Glutamatergic neuron (in vitro differentiated cells): ENCODE results near the gene NDUFC2. TPM values are rescaled to one million over a fixed set of nuclear protein-coding genes. Genes with fewer than 3 reads are reported as not detected.

Experiments
- DNase-seq: peaks from one replicate; pipeline ENCODE4 v3.0.0; 2022
- H3K27ac Mint-ChIP-seq: one replicate; pipeline ENCODE4 v1.8.0; 2020; ENCODE audit warnings: mild to moderate bottlenecking, mixed read lengths, inconsistent platforms; ENCODE audit not compliant: unreplicated experiment
- H3K27me3 Mint-ChIP-seq: one replicate; pipeline ENCODE4 v1.8.0; 2020; ENCODE audit warnings: mild to moderate bottlenecking, moderate library complexity, mixed read lengths, inconsistent platforms; ENCODE audit not compliant: unreplicated experiment
- H3K36me3 Mint-ChIP-seq: one replicate; pipeline ENCODE4 v1.8.0; 2020; ENCODE audit warnings: mild to moderate bottlenecking, mixed read lengths, inconsistent platforms; ENCODE audit not compliant: unreplicated experiment
- H3K4me1 Mint-ChIP-seq: one replicate; pipeline ENCODE4 v1.8.0; 2020; ENCODE audit warnings: mild to moderate bottlenecking, low read depth, mixed read lengths, inconsistent platforms; ENCODE audit not compliant: unreplicated experiment
- H3K4me3 Mint-ChIP-seq: one replicate; pipeline ENCODE4 v1.8.0; 2020; ENCODE audit warnings: mild to moderate bottlenecking, mixed read lengths, inconsistent platforms; ENCODE audit not compliant: unreplicated experiment
- H3K9me3 Mint-ChIP-seq: one replicate; pipeline ENCODE4 v1.8.0; 2020; ENCODE audit warnings: mild to moderate bottlenecking, moderate library complexity, mixed read lengths, inconsistent platforms; ENCODE audit not compliant: unreplicated experiment
- total RNA-seq: library from RNA; stranded (reverse); fragmentation: NEBNext Ultra II Directional; extraction: Animal tissue kit (Norgen Biotek cat#: 25700); gene quantifications from one replicate; pipeline ENCODE4 v1.2.1, GENCODE V29; 2021; ENCODE audit not compliant: unreplicated experiment
- TF ChIP-seq, protein P1 (sequence below): fragments of 200-600 bp; sonication (generic); IDR thresholded peaks from one replicate; pipeline ENCODE4 v1.5.0; 2021; ENCODE audit not compliant: partially characterized antibody, unreplicated experiment

Gene NDUFC2
- total RNA-seq, 1 donor from 2014 or later: 221 TPM

DNA sequence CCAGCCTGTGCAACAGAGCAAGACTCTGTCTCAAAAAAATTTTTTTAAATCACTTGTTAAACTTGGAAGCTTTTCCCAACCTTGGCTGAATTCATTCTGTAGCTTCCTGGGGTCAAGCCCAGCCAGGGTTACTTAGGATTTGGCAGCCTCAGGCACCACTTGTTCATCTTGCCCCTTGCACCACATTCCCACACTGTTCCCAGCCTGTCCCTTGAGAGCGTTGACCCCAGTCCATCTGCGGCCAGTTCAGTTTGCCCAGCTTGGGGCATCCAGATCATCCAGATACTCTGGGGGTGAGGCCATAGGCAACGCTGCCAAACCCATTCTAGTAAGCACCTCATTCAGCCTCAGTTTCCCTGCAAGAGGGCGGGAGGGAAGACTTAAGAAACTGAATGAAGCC lies 24.7 kb downstream of the NDUFC2 start:
- DNase-seq: no peak
- H3K27me3 Mint-ChIP-seq: peaks cover 2% of the 10 kb centered on the region
- no peaks in the 10 kb centered on the region for H3K36me3 Mint-ChIP-seq
- H3K4me3 Mint-ChIP-seq: no peak overlapping the region
- peaks cover 3% of the 10 kb centered on the region for H3K9me3 Mint-ChIP-seq
- TF ChIP-seq, protein P1, sequence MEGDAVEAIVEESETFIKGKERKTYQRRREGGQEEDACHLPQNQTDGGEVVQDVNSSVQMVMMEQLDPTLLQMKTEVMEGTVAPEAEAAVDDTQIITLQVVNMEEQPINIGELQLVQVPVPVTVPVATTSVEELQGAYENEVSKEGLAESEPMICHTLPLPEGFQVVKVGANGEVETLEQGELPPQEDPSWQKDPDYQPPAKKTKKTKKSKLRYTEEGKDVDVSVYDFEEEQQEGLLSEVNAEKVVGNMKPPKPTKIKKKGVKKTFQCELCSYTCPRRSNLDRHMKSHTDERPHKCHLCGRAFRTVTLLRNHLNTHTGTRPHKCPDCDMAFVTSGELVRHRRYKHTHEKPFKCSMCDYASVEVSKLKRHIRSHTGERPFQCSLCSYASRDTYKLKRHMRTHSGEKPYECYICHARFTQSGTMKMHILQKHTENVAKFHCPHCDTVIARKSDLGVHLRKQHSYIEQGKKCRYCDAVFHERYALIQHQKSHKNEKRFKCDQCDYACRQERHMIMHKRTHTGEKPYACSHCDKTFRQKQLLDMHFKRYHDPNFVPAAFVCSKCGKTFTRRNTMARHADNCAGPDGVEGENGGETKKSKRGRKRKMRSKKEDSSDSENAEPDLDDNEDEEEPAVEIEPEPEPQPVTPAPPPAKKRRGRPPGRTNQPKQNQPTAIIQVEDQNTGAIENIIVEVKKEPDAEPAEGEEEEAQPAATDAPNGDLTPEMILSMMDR: no peak
- H3K4me1 Mint-ChIP-seq: no peaks in the 10 kb centered on the region
- H3K27ac Mint-ChIP-seq: no peak overlapping the region

DNA sequence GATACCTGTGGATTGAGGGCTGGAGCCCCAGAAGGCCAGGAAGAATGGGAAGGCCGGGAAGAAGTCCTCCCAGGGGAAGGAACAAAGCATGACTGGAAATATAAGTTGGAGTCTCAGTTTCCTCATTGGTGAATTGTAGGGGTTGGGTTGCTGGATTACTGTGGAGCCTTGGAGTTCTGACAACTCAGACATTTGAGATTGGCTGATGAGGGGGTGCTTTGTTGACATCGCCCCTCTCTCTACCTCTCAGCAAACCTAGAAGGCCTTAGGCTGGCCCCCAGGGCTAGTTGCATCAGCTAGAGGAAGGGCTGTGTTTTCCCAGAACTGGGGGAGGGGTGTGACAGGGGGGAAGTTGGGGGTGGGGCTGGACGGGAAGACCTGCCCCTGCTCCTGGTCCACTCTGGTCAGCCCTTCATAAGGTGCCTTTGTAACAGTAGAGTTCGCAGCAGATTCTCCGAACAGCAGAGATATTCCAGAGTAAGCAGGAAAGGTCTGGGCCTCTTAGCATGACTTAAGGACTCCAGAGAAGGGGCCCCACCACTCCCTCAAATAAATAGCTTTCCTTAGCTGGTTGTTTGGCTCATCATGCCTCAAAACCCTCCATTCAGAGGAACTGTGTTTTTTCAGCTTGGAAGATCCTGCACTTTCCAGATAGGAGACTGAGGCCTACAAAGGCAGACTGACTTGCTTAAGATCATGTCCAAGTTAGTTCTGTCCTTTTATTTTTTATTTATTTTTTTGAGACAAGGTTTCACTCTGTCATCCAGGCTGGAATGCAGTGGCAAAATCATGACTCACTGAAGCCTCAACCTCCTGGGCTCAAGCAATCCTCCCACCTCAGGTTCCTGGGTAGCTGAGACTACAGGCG lies 28.5 kb downstream of the NDUFC2 start:
- TF ChIP-seq, protein P1: no peak
- H3K9me3 Mint-ChIP-seq: peaks cover 3% of the 10 kb centered on the region
- H3K4me3 Mint-ChIP-seq: no peak overlapping the region
- no peaks in the 10 kb centered on the region for H3K4me1 Mint-ChIP-seq
- H3K27me3 Mint-ChIP-seq: peaks cover 2% of the 10 kb centered on the region
- no peak for DNase-seq
- H3K36me3 Mint-ChIP-seq: no peaks in the 10 kb centered on the region
- no peak overlapping the region for H3K27ac Mint-ChIP-seq

DNA sequence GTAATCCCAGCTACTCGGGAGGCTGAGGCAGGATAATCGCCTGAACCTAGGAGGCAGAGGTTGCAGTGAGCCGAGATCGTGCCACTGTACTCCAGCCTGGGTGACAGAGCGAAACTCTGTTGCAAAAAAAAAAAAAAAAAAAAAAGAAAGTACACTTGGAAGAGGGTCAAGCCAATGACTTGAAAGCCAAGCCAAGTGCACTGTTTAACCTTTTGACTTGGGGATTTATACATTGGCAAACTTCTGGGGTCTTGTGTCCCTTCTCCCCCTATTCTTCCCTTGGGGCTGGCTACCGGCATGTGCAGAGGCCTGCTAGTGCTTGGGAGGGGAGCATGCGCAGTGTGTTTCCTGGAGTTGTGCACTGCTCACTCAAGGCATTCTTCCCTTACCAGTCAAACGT lies 30.3 kb downstream of the NDUFC2 start:
- H3K4me1 Mint-ChIP-seq: no peaks in the 10 kb centered on the region
- no peaks in the 10 kb centered on the region for H3K36me3 Mint-ChIP-seq
- no peak for DNase-seq
- no peaks in the 10 kb centered on the region for H3K9me3 Mint-ChIP-seq
- TF ChIP-seq, protein P1: no peak
- H3K27ac Mint-ChIP-seq: no peak overlapping the region
- H3K4me3 Mint-ChIP-seq: no peak overlapping the region
- H3K27me3 Mint-ChIP-seq: no peaks in the 10 kb centered on the region

DNA sequence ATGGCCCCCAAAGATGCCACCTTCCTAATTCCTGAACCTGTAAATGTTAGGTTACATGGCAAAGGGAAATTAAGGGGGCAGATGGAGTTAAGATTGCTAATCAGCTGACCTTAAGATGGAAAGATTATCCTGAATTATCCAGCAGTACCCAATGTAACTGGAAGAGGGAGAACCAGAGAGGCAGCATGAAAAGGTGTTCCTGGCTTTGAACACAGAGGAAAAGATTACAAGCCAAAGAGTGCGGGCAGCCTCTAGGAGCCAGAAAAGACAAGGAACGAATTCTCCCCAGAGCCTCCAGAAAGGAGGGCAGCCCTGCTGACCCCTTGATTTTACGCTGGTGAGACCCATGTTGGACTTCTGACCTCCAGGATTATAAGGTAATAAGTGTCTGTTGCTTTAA lies 31.1 kb downstream of the NDUFC2 start:
- no peaks in the 10 kb centered on the region for H3K4me1 Mint-ChIP-seq
- no peaks in the 10 kb centered on the region for H3K36me3 Mint-ChIP-seq
- no peaks in the 10 kb centered on the region for H3K9me3 Mint-ChIP-seq
- DNase-seq: no peak
- H3K27ac Mint-ChIP-seq: no peak overlapping the region
- H3K4me3 Mint-ChIP-seq: no peak overlapping the region
- TF ChIP-seq, protein P1: peak; percentile 8
- H3K27me3 Mint-ChIP-seq: peaks cover under 1% of the 10 kb centered on the region

DNA sequence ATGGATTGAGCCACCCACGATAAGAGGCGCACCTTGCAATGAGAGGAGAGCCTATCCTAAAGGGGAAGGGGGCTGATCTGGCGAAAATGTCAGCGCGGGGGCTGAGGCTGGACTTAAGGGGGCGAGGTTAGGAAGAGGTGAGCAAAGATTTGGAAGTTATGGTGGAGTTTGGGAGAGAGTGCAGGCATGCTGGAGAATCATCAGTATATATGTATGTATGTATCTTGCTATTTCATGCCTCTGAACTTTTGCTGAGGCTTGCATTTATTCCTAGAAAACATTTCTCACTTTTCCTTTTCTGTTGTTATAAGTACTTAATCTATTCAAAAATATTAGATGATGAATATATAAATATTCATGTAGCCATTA lies 33.2 kb downstream of the NDUFC2 start:
- Mint-ChIP-seq H3K27ac (no peak overlapping the region), H3K4me3 (no peak overlapping the region), H3K27me3 (peaks cover 5% of the 10 kb centered on the region), H3K4me1 (no peaks in the 10 kb centered on the region), H3K36me3 (no peaks in the 10 kb centered on the region), H3K9me3 (no peaks in the 10 kb centered on the region)
- TF ChIP-seq, protein P1: peak; percentile 48
- DNase-seq: no peak
